Activated CD4-positive, alpha-beta T cell treated with anti-CD3 and anti-CD28 coated beads for 1 hour (primary cell): ENCODE data around the gene ASMTL.
"Not testable (repeated sequence)": the region's sequence is repeated elsewhere in the genome, so short reads cannot be mapped to it uniquely, and the experiment has no call there.

ENCODE experiments used
- DNase-seq: peaks from one replicate; pipeline ENCODE4 v3.0.0-alpha.2; 2020

Gene ASMTL

DNA sequence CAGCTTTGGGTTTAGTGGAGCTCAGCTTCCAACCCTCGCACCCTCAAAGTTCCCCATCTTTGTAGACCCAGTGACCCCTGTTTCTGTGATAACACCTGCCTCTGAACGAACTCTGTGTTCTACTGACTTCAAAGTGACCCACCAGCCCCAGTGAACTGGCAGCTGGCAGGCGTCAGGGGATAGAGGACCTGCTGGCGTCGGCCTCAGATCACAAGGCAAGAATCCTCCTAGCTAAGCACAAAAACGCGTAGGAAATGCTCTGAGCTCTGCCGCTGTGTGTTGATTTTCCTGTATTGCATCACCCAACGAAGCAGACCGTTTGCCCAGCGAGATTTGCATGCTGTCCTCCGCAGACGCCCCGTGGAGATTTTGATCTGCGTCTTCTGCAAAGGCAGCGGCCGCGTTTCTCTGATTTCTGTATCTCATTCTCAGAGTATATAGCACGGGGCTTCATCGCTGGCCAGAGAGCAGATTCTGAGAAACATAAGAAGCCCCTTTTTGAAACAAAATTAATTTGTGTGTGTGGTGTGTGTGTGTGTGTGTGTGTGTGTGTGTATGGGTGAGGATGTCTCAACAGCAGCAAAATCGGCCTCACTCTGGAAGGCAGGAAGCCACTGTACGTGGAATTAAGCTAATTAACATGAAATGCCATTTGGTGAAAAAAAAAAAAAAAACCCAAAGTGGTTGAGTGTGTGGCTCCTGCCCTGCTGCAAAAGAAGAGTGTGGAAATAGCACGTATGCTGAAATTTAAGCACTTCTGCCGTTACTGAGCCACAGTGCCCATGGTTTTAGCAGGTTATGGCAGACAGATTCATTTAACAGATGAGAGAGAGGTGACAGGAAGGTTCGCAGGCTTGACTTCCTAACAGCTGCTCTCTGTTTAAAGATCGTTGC, 29.2 kb upstream of the ASMTL start:
- DNase-seq = peak; percentile 56

DNA sequence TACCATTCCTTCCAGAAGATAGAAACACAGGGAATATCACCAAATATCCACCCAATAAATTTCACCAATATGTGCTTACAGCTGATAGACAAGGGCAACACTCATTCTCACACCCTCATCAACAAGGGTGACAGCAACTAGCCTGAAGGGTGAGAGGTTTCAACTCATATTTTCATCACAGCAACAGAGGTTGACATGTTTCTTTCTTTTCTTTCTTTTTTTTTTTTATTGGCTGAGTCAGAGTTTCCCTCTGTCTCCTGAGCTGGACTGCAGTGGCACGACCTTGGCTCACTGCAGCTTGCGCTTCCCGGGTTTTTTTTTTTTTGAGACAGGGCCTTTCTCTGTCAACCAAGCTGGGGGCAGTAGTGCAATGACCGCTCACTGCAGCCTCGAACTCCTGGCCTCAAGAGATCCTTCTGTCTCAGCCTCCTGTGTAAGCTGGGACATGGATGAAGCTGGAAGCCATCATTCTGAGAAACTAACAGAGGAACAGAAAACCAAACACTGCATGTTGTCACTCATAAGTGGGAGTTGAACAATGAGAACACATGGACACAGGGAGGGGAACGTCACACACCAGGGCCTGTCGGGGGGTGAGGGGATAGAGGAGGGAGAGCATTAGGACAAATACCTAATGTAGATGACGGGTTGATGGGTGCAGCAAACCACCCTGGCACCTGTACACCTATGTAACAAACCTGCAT, 27.5 kb upstream of the ASMTL start:
- DNase-seq = no peak

DNA sequence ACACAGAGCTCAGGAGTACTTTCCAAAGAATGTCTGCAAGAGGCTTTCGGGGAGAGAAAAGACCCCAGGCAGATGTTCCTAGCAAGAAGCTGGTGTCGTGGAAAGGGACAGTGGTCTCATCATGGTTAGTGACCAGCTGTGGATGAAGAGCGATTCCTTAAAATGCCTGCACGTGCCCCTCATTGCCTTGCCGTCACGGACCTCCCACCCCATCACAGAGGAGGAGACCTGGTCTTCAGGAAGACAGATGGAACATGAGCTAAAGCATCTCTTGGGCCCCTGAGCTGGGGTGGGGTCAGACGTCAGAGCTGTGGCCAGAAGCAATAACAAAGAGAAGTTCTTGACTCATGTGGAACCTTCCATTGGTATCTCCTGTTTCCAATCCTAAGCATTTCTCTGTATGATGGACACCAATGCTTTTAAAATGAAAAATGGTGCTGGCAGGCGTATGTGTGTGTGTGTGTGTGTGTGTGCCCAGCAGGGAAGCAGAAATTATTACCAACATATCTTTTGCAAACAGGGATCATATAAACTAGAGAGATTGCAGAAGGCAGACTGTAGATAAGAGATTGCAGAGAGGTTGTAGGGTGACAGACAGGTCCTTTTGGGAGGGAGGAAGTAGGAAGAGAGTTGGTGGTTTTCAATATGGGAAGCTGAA, 25.2 kb upstream of the ASMTL start:
- DNase-seq = no peak

DNA sequence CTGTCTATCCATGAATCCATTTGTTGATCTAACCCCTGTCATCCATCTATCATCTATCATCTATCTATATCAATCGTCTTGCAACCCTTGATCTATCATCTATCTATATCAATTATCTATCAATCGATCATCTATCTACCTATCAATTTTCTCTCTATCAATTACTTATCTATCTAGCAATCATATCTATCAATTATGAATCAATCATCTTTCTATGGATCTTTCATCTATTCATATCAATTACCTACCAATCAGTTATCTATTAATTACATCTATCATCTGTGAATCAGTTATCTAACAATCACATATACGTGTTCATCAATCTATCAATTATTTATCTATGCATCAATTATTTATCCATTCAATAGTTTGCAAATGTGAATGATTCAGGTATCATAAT, 24.5 kb upstream of the ASMTL start:
- DNase-seq = no peak

DNA sequence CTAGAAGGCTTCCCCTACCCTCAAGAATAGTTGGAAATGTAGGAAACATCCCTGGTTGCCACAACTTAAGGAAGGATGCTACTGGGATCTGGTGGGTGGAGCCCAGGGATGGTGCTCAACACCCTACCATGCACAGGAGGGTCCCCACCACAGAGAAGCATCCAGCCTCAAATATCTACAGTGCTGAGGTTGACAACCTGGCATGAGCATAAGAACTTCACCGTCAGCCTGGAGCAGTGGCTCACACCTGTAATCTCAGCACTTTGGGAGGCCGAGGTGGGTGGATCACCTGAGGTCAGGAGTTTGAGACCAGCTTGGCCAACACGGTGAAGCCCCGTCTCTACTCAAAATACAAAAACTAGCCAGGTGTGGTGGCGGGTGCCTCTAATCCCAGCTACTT, 24.0 kb upstream of the ASMTL start:
- no peak for DNase-seq

DNA sequence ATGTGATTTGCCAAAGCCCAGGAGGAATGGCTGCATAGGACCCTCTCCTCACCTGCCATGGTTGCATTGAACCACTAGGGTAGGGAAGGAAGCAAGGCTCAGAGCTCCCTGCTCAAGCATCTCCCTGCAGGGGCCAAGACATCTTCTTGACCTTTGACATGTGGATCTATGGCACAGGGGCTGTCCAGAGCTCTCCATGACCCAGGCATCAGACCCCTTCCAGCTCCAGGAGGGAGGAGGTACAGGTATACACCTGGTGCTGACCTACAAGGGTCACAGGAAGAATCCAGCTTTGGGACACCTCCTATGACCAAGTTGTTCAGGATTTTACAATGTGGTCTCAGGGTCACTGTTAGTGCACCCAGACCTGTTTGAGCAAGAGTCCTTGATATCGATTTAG, 23.2 kb upstream of the ASMTL start:
- DNase-seq = peak; percentile 4

DNA sequence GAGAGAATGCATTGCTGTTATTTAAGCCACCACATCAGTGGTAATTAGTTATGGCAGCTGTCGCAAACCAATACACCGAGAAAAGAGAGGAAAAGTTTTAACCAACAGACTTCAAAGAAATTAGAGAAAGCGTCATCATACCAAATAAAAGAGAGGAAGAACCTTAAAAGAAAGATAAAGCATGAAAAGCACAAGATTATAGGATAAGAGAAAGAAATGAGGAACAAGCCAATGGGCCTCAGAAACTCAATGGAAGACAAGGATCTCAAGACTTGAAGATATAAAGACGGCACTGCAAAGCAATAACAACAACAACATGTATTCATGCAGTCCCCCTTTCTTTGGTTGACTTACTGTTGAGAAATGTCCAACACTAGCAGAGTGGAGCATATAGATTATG, 22.8 kb upstream of the ASMTL start:
- no peak for DNase-seq

DNA sequence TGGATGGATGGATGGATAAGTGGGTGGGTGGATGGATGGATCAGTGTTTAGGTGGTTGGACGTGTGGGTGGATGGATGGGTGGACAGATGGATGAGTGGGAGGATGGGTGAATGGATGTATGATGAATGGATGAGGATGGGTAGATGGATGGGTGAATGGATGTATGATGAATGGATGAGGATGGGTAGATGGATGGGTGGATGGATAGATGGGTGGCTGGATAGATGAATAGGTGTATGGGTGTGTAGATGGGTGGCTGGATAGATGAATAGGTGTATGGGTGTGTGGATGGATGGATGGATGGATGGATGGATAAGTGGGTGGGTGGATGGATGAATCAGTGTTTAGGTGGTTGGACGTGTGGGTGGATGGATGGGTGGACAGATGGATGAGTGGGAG, 21.9 kb upstream of the ASMTL start:
- DNase-seq = not testable (repeated sequence)

DNA sequence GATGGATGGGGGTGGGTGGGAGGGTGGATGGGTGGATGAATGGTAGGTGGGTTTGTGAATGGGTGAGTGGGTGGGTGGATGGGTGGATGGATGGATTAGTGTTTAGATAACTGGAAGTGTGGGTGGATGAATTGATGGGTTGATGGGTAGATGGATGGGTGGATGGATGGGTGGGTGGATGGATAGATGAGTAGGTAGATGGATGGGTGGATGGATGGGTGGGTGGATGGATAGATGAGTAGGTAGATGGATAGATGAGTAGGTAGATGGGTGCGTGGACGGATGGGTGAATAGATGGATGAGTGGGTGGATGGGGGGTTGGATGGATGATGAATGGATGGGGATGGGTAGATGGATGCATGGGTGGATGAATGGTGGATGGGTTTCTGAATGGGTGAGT, 20.3 kb upstream of the ASMTL start:
- DNase-seq = peak; percentile 3

DNA sequence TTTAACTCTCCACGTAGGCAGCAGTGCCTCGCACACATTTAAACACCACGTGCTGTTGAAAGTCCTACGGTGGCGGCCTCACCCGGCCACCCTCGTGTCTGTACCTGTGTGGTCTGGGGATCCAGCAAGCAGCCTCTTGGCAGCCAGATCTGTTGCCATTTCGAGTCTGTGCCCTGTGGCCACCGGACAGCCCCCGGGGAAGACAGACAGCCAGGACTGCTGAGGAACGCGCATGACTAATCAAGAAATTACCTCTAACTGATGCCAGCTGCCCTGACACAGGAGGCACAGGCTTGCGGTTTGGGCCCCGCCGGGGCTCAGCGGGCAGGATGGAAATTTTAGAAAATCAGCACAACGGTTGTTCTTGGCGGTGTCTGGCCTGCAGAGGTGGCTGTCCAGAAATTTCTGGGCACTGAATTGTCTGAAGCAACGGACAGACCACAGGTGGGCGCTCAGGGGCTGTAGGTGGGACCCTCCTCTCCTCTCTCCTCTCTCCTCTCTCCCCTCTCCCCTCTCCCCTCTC, 15.6 kb upstream of the ASMTL start:
- DNase-seq = peak; percentile 69

DNA sequence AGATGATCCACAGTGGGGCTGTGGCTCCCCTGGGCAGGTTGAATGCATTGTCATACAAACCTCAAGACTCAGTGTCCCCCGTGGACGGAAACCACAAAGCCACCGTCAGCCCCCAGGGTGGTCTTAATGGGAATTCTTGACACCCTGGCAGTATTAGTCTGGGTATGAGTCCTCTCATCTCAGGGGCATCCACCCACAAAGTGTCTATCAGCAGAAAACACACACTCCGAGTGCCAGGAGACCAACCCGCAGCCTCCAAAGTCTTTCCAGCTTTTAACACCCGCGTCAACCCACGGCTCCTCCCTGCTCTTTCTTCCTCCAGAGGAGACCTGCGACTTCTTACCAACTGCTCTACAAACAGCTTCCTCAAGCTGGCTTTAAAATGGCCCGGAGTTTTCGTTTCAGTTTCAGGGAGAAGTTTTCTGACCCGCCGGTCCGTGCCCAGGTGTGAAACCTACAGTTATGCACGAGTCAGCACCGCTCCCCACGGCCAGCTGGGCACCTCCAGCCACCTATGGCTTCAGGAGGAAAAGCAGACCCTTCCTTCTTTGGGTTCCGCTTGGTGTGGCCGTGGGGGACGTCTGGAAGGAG, 14.4 kb upstream of the ASMTL start:
- DNase-seq = peak; percentile 19

DNA sequence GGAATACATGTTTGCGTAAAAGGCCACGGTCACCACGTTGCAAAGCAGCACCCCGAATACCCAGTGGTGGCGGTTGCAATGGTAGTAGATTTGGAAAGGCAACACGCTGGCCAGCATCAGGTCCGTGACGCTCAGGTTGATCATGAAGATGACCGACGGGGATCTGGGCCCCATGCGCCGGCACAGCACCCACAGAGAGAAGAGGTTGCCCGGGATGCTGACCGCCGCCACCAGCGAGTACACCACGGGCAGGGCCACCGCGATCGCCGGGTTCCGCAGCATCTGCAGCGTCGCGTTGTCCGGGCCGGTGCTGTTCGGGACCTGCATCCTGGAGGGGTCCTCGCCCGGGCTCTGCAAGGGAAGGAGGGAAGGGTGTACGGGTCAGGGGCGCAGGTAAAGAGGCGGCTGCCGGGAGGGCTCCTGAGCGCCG, 13.5 kb upstream of the ASMTL start:
- DNase-seq = peak; percentile 7

DNA sequence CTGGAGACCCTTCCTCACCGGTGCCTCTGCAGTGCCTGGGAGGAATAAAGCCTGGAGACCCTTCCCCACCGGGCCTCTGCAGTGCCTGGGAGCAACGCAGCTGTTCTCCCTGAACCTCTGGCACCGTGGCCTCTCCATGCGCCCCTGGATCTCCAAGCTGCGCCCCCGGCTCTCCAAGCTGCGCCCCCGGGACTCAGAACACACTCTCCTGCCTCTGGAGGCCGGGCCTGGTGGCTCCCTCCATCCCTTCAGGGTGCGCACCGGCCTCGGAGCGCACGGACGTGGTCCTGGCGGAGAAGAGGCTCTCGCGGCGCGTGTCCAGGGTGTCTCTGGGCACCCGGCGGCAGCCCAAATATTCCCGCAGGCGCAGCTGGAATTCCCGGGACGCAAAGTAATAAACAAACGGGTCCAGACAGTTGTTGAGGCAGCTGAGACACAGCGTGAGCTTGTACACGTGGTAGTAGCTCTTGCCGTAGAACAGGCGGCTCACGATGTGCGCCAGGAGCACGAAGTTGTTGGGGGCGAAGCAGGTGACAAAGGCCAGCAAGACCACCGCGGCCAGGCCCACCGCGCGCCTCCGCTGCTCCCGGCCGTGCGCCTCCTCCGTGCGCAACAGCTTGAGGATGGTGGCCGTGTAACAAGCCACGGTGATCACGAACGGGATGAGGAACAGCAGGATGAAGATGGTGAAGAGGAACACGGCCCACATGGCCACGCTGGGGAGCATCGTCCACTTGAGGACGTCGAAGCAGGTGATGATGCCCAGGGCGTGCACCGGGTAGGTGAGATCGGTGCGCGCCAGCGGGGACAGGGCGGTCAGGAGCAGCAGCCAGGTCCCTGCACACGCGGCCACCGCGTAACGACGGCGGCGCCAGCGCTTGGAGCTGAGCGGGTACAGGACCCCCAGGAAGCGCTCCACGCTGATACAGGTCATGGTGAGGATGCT, 12.8 kb upstream of the ASMTL start:
- DNase-seq = peak; percentile 6

DNA sequence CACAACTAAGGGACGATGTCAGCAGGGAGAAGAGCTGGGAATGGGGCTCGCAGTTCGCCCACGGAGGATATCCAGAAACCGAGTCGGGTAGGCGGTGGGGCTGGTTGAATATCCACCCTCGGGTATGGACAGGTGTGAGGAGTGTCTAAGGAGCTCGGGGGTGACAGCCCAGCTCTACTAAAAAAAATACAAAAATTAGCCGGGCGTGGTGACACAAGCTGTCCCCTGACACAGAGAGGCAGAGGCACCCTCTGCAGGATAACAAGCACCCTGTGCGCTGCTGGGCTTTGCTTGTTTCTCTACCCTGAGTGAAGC, 12.2 kb upstream of the ASMTL start:
- no peak for DNase-seq

DNA sequence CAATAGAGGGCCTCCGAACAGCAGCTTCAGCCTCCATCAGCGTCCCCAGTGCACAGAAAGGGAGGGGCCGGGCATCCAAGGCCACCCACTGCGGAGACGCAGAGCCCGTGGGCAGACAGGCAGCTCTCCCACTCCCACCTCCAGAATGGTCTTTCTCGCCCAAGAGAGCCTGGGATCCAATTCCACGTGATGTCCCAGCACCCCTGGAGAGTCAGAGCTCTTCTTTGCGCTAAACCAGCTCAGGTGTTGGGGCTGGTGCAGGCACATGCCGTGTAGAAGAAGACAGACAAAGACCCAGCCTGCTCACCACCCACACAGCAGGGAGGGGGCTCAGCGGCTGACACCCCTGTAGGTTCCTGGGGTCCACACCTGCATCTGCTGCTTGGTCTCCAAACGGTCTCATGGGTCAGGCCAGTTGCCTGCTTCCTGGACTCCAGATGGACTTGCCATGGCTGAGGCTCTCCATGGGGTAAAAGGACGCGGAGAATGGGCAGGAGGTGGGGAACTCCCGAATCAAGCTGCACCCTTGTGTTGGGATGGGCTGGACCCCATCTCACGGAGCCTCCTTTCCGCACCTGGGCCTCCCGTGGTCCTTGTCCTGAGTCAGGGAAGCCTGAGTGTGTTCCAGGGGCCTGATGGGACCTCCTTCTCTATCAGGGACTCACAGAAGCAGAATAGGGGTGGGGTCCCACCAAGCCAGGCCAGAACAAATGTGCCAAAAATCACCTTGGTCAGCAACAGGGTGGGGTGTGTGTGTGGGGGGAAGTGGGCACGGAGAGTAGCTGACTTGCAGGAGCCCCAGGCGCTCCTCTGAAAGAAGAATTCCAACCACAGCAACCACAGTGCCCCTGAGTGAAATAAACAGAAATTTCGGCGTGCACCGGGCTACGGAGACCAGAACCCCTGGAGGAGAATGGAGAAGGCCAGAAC, 11.6 kb upstream of the ASMTL start:
- peak; percentile 7 for DNase-seq

DNA sequence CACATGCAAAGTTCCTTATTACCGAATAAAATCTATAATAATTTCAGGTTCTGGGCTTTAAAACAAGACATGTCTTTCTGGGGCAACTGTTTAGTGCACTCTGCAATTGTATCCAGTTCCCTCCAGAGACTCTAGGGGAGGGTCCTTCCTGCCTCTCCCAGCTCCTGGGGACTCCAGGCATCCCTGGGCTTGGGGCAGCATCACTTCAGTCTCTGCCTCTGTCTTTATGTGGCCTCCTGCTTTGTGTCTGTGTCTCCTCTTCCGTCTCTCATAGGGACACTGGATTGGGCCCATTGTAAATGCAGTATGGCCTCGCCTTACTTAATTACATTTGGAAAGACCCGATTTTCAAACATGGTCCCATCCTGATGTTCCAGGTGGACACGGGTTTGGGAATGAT, 10.9 kb upstream of the ASMTL start:
- DNase-seq = no peak

DNA sequence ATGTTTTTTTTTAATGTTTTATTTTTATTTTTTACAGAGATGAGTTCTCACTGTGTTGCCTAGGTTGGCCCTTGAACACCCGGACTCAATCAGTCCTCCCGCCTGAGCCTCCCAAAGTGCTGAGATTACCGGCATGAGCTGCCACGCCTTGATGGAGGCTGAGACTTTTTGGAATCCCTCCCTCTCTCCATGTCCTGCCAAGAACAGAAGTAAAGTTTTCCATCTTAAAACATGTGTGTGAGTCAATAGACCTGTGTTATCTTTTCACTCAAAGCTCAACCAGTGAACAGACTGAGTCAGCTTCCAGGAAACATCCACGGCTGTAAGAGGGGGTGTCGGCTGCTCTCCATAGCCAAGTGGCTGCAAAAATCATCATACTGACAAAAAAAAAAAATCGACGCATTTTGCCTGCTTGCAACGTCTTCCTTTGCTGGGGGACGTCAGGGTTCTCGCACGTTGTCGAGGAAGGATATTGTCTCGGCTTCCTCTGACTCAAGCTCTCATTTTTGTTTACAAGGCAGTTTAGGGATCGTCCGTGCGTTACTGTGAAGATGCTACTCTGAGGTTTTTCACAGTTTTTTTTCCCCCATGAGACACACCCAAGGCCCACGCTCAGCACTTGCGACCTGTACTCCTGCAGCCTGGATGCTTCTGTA, 10.0 kb upstream of the ASMTL start:
- DNase-seq = peak; percentile 63

DNA sequence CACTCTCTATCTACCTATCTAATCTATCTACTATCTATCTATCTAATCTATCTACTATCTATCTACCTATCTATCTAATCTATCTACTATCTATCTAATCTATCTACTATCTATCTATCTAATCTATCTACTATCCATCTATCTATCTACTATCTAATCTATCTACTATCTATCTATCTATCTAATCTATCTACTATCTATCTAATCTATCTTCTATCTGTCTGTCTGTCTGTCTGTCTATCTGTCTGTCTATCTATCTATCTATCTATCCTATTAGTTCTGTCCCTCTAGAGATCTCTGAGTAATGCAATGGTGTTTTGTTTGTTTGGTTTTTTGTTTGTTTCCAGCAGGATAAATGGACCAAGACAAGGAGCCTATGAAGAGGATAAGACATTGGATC, 9.4 kb upstream of the ASMTL start:
- DNase-seq = no peak

DNA sequence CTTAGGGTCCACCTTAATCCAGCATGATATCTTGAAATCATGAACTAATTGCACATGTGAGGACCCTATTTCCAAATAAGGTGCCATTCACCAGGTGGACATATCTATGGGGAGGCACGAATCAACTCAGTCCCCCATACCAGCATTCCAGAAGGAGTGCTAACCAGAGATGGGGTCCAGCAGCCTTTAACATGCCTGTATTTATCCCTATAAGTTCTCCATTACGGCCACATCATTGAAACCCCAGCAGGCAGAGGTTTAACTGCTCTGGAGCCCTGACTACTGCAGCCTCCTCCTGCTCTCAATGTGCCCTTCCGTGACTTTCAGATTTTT, 3.2 kb upstream of the ASMTL start:
- no peak for DNase-seq

DNA sequence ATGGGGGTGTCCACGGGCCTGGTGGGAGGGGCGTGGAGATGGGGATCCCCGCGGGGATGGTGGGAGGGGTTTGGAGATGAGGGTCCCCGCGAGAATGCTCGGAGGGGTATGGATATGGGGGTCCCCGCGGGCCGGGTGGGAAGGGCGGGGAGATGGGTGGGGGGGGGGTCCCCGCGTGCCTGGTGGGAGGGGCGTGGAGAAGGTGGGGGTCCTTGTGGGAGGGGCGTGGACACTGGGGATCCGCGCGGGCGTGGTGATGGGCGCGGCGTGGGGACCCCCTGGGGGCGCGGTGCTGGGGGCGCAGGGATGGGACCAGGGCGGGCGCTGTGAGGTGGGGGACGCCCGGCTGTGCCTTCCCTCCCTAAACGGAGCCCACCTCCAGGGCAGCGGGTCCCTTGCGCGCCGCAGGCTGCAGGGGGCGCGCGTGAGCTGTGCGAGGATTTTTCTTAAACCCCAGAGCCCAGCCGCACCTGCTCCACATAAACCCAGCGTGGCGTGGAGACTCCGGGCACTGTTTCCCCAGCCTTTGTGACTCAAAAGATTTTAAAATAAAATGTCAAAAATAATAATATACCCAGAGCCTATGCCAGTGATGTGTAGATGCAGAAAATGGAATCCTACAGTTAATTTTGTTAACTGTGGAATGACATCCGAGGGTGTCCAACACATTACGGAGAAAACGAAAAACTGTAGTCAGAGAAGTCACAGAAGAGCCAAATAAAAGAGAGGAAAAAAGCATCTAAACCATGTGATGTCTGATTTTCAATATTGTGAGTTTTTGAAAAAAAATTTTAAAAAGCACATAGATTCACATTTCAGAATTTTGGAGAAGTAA, 1.5 kb upstream of the ASMTL start:
- peak; percentile 86 for DNase-seq
